Thyroid gland (tissue), 4 donors: ENCODE results near the gene STKLD1. TPM values are rescaled to one million over a fixed set of nuclear protein-coding genes. Genes with fewer than 3 reads are reported as not detected.

Experiments
- DNase-seq, 2 donors: peaks; one replicate each; pipeline ENCODE4 v3.0.0-alpha.2; 2019
- H3K27ac ChIP-seq, 3 donors: fragments of 200-600 bp; sonication (generic); 1 replicate in 2 of 3; 2 replicates in 1 of 3; pipeline ENCODE4 v1.5.1; 2016 to 2019; ENCODE audit warnings: mild to moderate bottlenecking in 1 of 3, moderate library complexity in 1 of 3
- H3K27me3 ChIP-seq: fragments of 200-600 bp; sonication (generic); one replicate; pipeline ENCODE4 v1.5.1; 2019
- H3K36me3 ChIP-seq, 2 donors: fragments of 200-600 bp; sonication (generic); one replicate each; pipeline ENCODE4 v1.5.1; 2016 to 2019
- H3K4me1 ChIP-seq, 2 donors: fragments of 200-600 bp; sonication (generic); one replicate each; pipeline ENCODE4 v1.5.1; 2017 to 2019
- H3K4me3 ChIP-seq, 3 donors: fragments of 200-600 bp; sonication (generic); replicated peaks in 1 of 3; 1 replicate in 2 of 3; 2 replicates in 1 of 3; pipeline ENCODE4 v1.5.1; 2016; ENCODE audit warnings: mild to moderate bottlenecking in 1 of 3
- H3K9me3 ChIP-seq: fragments of 200-600 bp; sonication (generic); one replicate; pipeline ENCODE4 v1.5.1; 2017
- CTCF ChIP-seq, 6 experiments: fragments of 200-600 bp in 3 of 6; fragments of 450-650 bp in 3 of 6; sonication (generic) in 3 of 6; IDR thresholded peaks; one replicate each; pipeline ENCODE4 v1.5.1; 2016 to 2019; ENCODE audit warnings: antibody characterized with exemption in 6 of 6, mild to moderate bottlenecking in 2 of 6, inconsistent platforms in 1 of 6, moderate library complexity in 1 of 6
- POLR2A ChIP-seq, 2 donors: fragments of 450-650 bp; IDR thresholded peaks; one replicate each; pipeline ENCODE4 v1.6.1; 2017; ENCODE audit warnings: antibody characterized with exemption in 2 of 2, mild to moderate bottlenecking in 2 of 2, moderate library complexity in 1 of 2
- WGBS, 2 donors: methylation state at CpG; one replicate each; pipeline ENCODE4 v1.1.5; 2017; 5-methylcytosine and 5-hydroxymethylcytosine counted together
- intact Hi-C: fragments of 100-400 bp; cut with DNase I; formaldehyde crosslinking; loops from one replicate; pipeline ENCODE4 v1.15.1; 2023
- total RNA-seq, 4 donors: library from RNA; depleted of rRNA; stranded (reverse); fragments of >200 nt; gene quantifications; one replicate each; pipeline ENCODE4 v1.2.3, GENCODE V29; 2016

Gene STKLD1
- total RNA-seq, 4 donors from 2014 or later: 1.6 to 2.2 TPM; not detected in 2

- Histone ChIP-seq H3K27me3 (no peaks in the 10 kb centered on the region), H3K36me3 (peaks cover 34 to 39% of the 10 kb centered on the region in 2 donors), H3K4me1 (peaks cover 16 to 22% of the 10 kb centered on the region in 2 donors), H3K4me3 (no peak overlapping the region), H3K27ac (no peak overlapping the region), H3K9me3 (no peaks in the 10 kb centered on the region)
- 94 to 96% methylated on average over 12 of the region's 12 CpGs for WGBS, 2 donors
- no peak for DNase-seq
- TF ChIP-seq POLR2A (IDR thresholded peaks at IDR 0.05) (no peak), CTCF (IDR thresholded peaks at IDR 0.05) (no peak)
- intact Hi-C loops: no loop called here
These were observed 31.2 kb upstream of the STKLD1 start for GRCh38 chr9:133344979-133345378.

- Histone ChIP-seq H3K4me1 (peaks cover 16 to 22% of the 10 kb centered on the region in 2 donors), H3K36me3 (peaks cover 38 to 46% of the 10 kb centered on the region in 2 donors), H3K27ac (no peak overlapping the region), H3K4me3 (no peak overlapping the region), H3K9me3 (no peaks in the 10 kb centered on the region), H3K27me3 (no peaks in the 10 kb centered on the region)
- intact Hi-C loops: no loop called here
- DNase-seq: no peak
- TF ChIP-seq CTCF (IDR thresholded peaks at IDR 0.05) (no peak), POLR2A (IDR thresholded peaks at IDR 0.05) (no peak)
- WGBS, 2 donors: 97 to 99% methylated on average over 4 to 6 of the region's 6 CpGs
These were observed 30.6 kb upstream of the STKLD1 start for GRCh38 chr9:133345596-133345995.

- TF ChIP-seq CTCF (IDR thresholded peaks at IDR 0.05): no peak
- Histone ChIP-seq H3K4me1 (peaks cover 16 to 22% of the 10 kb centered on the region in 2 donors), H3K27me3 (no peaks in the 10 kb centered on the region), H3K4me3 (peak overlapping the region in 1 of 3 donors; percentile 98), H3K27ac (peak overlapping the region in 1 of 3 donors; percentile 25), H3K36me3 (peaks cover 44 to 49% of the 10 kb centered on the region in 2 donors), H3K9me3 (no peaks in the 10 kb centered on the region)
- DNase-seq: peak in 1 of 2 donors; percentile 21
- intact Hi-C loops: no loop called here
- WGBS, 2 donors: 79% methylated on average over 15 of the region's 15 CpGs
These were observed 30.0 kb upstream of the STKLD1 start for GRCh38 chr9:133346021-133346785.

GRCh38 chr9:133347515-133347984 lies 28.6 kb upstream of the STKLD1 start:
- no peaks in the 10 kb centered on the region for H3K9me3 ChIP-seq
- intact Hi-C loops: no loop called here
- H3K4me1 ChIP-seq: peaks cover 16 to 22% of the 10 kb centered on the region in 2 donors
- peaks cover 52 to 58% of the 10 kb centered on the region in 2 donors for H3K36me3 ChIP-seq
- peak; percentile 32 to 41 for DNase-seq
- WGBS, 2 donors: 0 to 1% methylated on average over 15 to 26 of the region's 41 CpGs
- TF ChIP-seq CTCF (IDR thresholded peaks at IDR 0.05) (no peak), POLR2A (IDR thresholded peaks at IDR 0.05) (no peak)
- H3K27ac ChIP-seq: peak overlapping the region in 2 of 3 donors; percentile 88 to 91
- H3K27me3 ChIP-seq: no peaks in the 10 kb centered on the region
- H3K4me3 ChIP-seq: peak overlapping the region; percentile 81 to 98 (median 87)
